ENCODE data around the gene ZDHHC20.

Gene ZDHHC20

GRCh38 chr13:21359855-21360254, 99.2 kb downstream of the ZDHHC20 start:
- no peak for DNase-seq

GRCh38 chr13:21355304-21355703, 103.8 kb downstream of the ZDHHC20 start:
- DNase-seq = no peak

GRCh38 chr13:21354721-21355120, 104.4 kb downstream of the ZDHHC20 start:
- no peak for DNase-seq

- DNase-seq = no peak
These were observed 110.5 kb downstream of the ZDHHC20 start for GRCh38 chr13:21348488-21349120.

GRCh38 chr13:21347753-21348318, 111.3 kb downstream of the ZDHHC20 start:
- no peak for DNase-seq

- no peak for DNase-seq
These were observed 114.4 kb downstream of the ZDHHC20 start for GRCh38 chr13:21344662-21345176.

GRCh38 chr13:21343659-21344058, 115.4 kb downstream of the ZDHHC20 start:
- no peak for DNase-seq

- no peak for DNase-seq
These were observed 116.2 kb downstream of the ZDHHC20 start for GRCh38 chr13:21342699-21343442.

- no peak for DNase-seq
These were observed 117.3 kb downstream of the ZDHHC20 start for GRCh38 chr13:21341637-21342422.

GRCh38 chr13:21338639-21339278, 120.3 kb downstream of the ZDHHC20 start:
- DNase-seq = no peak

GRCh38 chr13:21338156-21338555, 120.9 kb downstream of the ZDHHC20 start:
- DNase-seq = no peak

- DNase-seq = no peak
These were observed 122.3 kb downstream of the ZDHHC20 start for GRCh38 chr13:21336609-21337349.

GRCh38 chr13:21333186-21333585, 125.9 kb downstream of the ZDHHC20 start:
- DNase-seq = peak; percentile 34

GRCh38 chr13:21330126-21330861, 128.8 kb downstream of the ZDHHC20 start:
- no peak for DNase-seq

GRCh38 chr13:21328836-21329477, 130.1 kb downstream of the ZDHHC20 start:
- no peak for DNase-seq

- no peak for DNase-seq
These were observed 130.9 kb downstream of the ZDHHC20 start for GRCh38 chr13:21328201-21328600.

- DNase-seq = peak; percentile 52
These were observed 132.7 kb downstream of the ZDHHC20 start for GRCh38 chr13:21326155-21327031.

GRCh38 chr13:21324803-21325202, 134.3 kb downstream of the ZDHHC20 start:
- no peak for DNase-seq

- no peak for DNase-seq
These were observed 136.1 kb downstream of the ZDHHC20 start for GRCh38 chr13:21322988-21323387.

All from fibroblast of upper back skin (primary cell).